ENCODE results near the gene C1orf159.

C1orf159 gene

GRCh38 chr1:1033009-1033587 lies 82.8 kb downstream of the C1orf159 start:
- DNase-seq: peak; percentile 88

- no peak for DNase-seq
Observed at GRCh38 chr1:1032424-1032823, 83.5 kb downstream of the C1orf159 start.

Measured in CD4-positive, alpha-beta T cell treated with Interleukin-12 subunit alpha and Interleukin-12 subunit beta, for 1 hour (primary cell).